WI38 (cell line): ENCODE data around the gene SELENOF.

Experiments used
- H3K4me3 ChIP-seq: 2 replicates; pipeline ENCODE4 v1.5.1; 2011; ENCODE audit warnings: low read depth, mild to moderate bottlenecking, control low read depth, low read length
- CTCF ChIP-seq: IDR thresholded peaks from 2 replicates; pipeline ENCODE4 v1.5.1; 2012; ENCODE audit warnings: low read depth, mild to moderate bottlenecking, control low read depth, low read length

SELENOF gene

GRCh38 chr1:86950712-86951419 lies 36.9 kb upstream of the SELENOF start:
- H3K4me3 ChIP-seq: no peak overlapping the region
- no peak for TF ChIP-seq CTCF

- no peak for TF ChIP-seq CTCF
Observed at GRCh38 chr1:86948212-86948611, 34.3 kb upstream of the SELENOF start.

GRCh38 chr1:86942743-86943142 lies 28.8 kb upstream of the SELENOF start:
- TF ChIP-seq CTCF: no peak

More at GRCh38 chr1:86948212-86948611, 34.3 kb upstream of the SELENOF start:
- no peak overlapping the region for H3K4me3 ChIP-seq

GRCh38 chr1:86942042-86942441 lies 28.1 kb upstream of the SELENOF start:
- no peak for TF ChIP-seq CTCF
- no peak overlapping the region for H3K4me3 ChIP-seq

More at GRCh38 chr1:86942743-86943142, 28.8 kb upstream of the SELENOF start:
- no peak overlapping the region for H3K4me3 ChIP-seq

- TF ChIP-seq CTCF: no peak
- H3K4me3 ChIP-seq: no peak overlapping the region
Observed at GRCh38 chr1:86940599-86940998, 26.7 kb upstream of the SELENOF start.

- TF ChIP-seq CTCF: no peak
- H3K4me3 ChIP-seq: no peak overlapping the region
Observed at GRCh38 chr1:86939406-86939805, 25.5 kb upstream of the SELENOF start.

- no peak overlapping the region for H3K4me3 ChIP-seq
- TF ChIP-seq CTCF: no peak
Observed at GRCh38 chr1:86938855-86939254, 24.9 kb upstream of the SELENOF start.
